ENCODE measurements around the gene MARK3. TPM values are rescaled to one million over a fixed set of nuclear protein-coding genes. Genes with fewer than 3 reads are reported as not detected.

MARK3 gene
- total RNA-seq, 1 donor from 2014 or later = 124 TPM

- Histone ChIP-seq H3K4me1 (ENCODE audit: insufficient read depth, low read length) (no peaks in the 10 kb centered on the region), H3K36me3 (ENCODE audit: insufficient read depth, low read length) (peaks cover 50% of the 10 kb centered on the region), H3K27ac (ENCODE audit: low read depth, low read length) (no peak overlapping the region), H3K9me3 (ENCODE audit: insufficient read depth, low read depth, low read length) (no peaks in the 10 kb centered on the region), H2AFZ (ENCODE audit: low read depth, low read length) (no peak overlapping the region), H3K9ac (ENCODE audit: low read length) (no peak overlapping the region), H3K4me3 (ENCODE audit: insufficient read depth, low read depth, low read length) (no peak overlapping the region), H3K79me2 (ENCODE audit: insufficient read depth, low read length) (peaks cover 23% of the 10 kb centered on the region), H3K4me2 (ENCODE audit: low read length) (no peak overlapping the region), H4K20me1 (ENCODE audit: insufficient read depth, low read length) (peaks cover 57% of the 10 kb centered on the region), H3K27me3 (ENCODE audit: insufficient read depth, low read length) (no peaks in the 10 kb centered on the region)
- no peak overlapping the region for H3K4me3 Mint-ChIP-seq (ENCODE audit: unreplicated experiment)
- H3K36me3 Mint-ChIP-seq (ENCODE audit: low read depth, unreplicated experiment) = peaks cover 29% of the 10 kb centered on the region
- no peak for TF ChIP-seq CTCF (IDR thresholded peaks at IDR 0.05; ENCODE audit: insufficient read depth, low read depth, low read length)
- no peak for TF ChIP-seq EZH2 (IDR thresholded peaks at IDR 0.05; ENCODE audit: insufficient read depth, low read length)
- H3K27me3 Mint-ChIP-seq (ENCODE audit: low read depth, unreplicated experiment) = no peaks in the 10 kb centered on the region
- FAIRE-seq = no peak
- peaks cover 3% of the 10 kb centered on the region for H3K4me1 Mint-ChIP-seq (ENCODE audit: low read depth, unreplicated experiment)
- H3K9me3 Mint-ChIP-seq (ENCODE audit: unreplicated experiment) = no peaks in the 10 kb centered on the region
- H3K27ac Mint-ChIP-seq (ENCODE audit: unreplicated experiment) = no peak overlapping the region
- DNase-seq (ENCODE audit: low read depth) = no peak
Measured at GRCh38 chr14:103501921-103502669, 116.9 kb downstream of the MARK3 start.

GRCh38 chr14:103502877-103503276 lies 117.7 kb downstream of the MARK3 start:
- no peak overlapping the region for H3K27ac Mint-ChIP-seq (ENCODE audit: unreplicated experiment)
- H3K4me2 ChIP-seq (ENCODE audit: low read length) = no peak overlapping the region
- no peak overlapping the region for H3K4me3 Mint-ChIP-seq (ENCODE audit: unreplicated experiment)
- H3K79me2 ChIP-seq (ENCODE audit: insufficient read depth, low read length) = peaks cover 23% of the 10 kb centered on the region
- no peak overlapping the region for H2AFZ ChIP-seq (ENCODE audit: low read depth, low read length)
- H3K36me3 Mint-ChIP-seq (ENCODE audit: low read depth, unreplicated experiment) = peaks cover 29% of the 10 kb centered on the region
- H3K27me3 Mint-ChIP-seq (ENCODE audit: low read depth, unreplicated experiment) = no peaks in the 10 kb centered on the region
- no peaks in the 10 kb centered on the region for H3K27me3 ChIP-seq (ENCODE audit: insufficient read depth, low read length)
- H3K4me1 Mint-ChIP-seq (ENCODE audit: low read depth, unreplicated experiment) = peaks cover 3% of the 10 kb centered on the region
- peaks cover 53% of the 10 kb centered on the region for H4K20me1 ChIP-seq (ENCODE audit: insufficient read depth, low read length)
- no peak overlapping the region for H3K9ac ChIP-seq (ENCODE audit: low read length)
- no peaks in the 10 kb centered on the region for H3K9me3 Mint-ChIP-seq (ENCODE audit: unreplicated experiment)
- FAIRE-seq (no peak), DNase-seq (ENCODE audit: low read depth) (no peak)
- no peak for TF ChIP-seq EZH2 (IDR thresholded peaks at IDR 0.05; ENCODE audit: insufficient read depth, low read length)
- no peak for TF ChIP-seq CTCF (IDR thresholded peaks at IDR 0.05; ENCODE audit: insufficient read depth, low read depth, low read length)
- H3K36me3 ChIP-seq (ENCODE audit: insufficient read depth, low read length) = peaks cover 53% of the 10 kb centered on the region
- no peak overlapping the region for H3K4me3 ChIP-seq (ENCODE audit: insufficient read depth, low read depth, low read length)
- no peaks in the 10 kb centered on the region for H3K4me1 ChIP-seq (ENCODE audit: insufficient read depth, low read length)
- no peak overlapping the region for H3K27ac ChIP-seq (ENCODE audit: low read depth, low read length)
- H3K9me3 ChIP-seq (ENCODE audit: insufficient read depth, low read depth, low read length) = no peaks in the 10 kb centered on the region

- Histone ChIP-seq H2AFZ (ENCODE audit: low read depth, low read length) (no peak overlapping the region), H3K27me3 (ENCODE audit: insufficient read depth, low read length) (no peaks in the 10 kb centered on the region), H3K27ac (ENCODE audit: low read depth, low read length) (no peak overlapping the region), H3K36me3 (ENCODE audit: insufficient read depth, low read length) (peaks cover 55% of the 10 kb centered on the region), H3K79me2 (ENCODE audit: insufficient read depth, low read length) (peaks cover 23% of the 10 kb centered on the region), H4K20me1 (ENCODE audit: insufficient read depth, low read length) (peaks cover 53% of the 10 kb centered on the region), H3K9ac (ENCODE audit: low read length) (no peak overlapping the region), H3K4me1 (ENCODE audit: insufficient read depth, low read length) (no peaks in the 10 kb centered on the region), H3K4me3 (ENCODE audit: insufficient read depth, low read depth, low read length) (no peak overlapping the region), H3K4me2 (ENCODE audit: low read length) (no peak overlapping the region), H3K9me3 (ENCODE audit: insufficient read depth, low read depth, low read length) (no peaks in the 10 kb centered on the region)
- Mint-ChIP-seq H3K9me3 (ENCODE audit: unreplicated experiment) (no peaks in the 10 kb centered on the region), H3K27ac (ENCODE audit: unreplicated experiment) (no peak overlapping the region), H3K4me3 (ENCODE audit: unreplicated experiment) (no peak overlapping the region), H3K36me3 (ENCODE audit: low read depth, unreplicated experiment) (peaks cover 29% of the 10 kb centered on the region), H3K27me3 (ENCODE audit: low read depth, unreplicated experiment) (no peaks in the 10 kb centered on the region), H3K4me1 (ENCODE audit: low read depth, unreplicated experiment) (peaks cover 3% of the 10 kb centered on the region)
- TF ChIP-seq EZH2 (IDR thresholded peaks at IDR 0.05; ENCODE audit: insufficient read depth, low read length) (no peak), CTCF (IDR thresholded peaks at IDR 0.05; ENCODE audit: insufficient read depth, low read depth, low read length) (no peak)
- no peak for DNase-seq (ENCODE audit: low read depth)
- no peak for FAIRE-seq
Measured at GRCh38 chr14:103503296-103503695, 118.1 kb downstream of the MARK3 start.
